HG02970 (cell line): ENCODE results near the gene APBB2.
"Not testable (repeated sequence)": the region's sequence is repeated elsewhere in the genome, so short reads cannot be mapped to it uniquely, and the experiment has no call there.

Experiments used
- ATAC-seq: cut with Tn5 transposase; IDR thresholded peaks from one replicate; pipeline ENCODE4 v1.9.1; 2021; ENCODE audit warnings: mild to moderate bottlenecking, moderate library complexity, moderate number of reproducible peaks; ENCODE audit not compliant: unreplicated experiment, low FRiP score

Gene APBB2

DNA sequence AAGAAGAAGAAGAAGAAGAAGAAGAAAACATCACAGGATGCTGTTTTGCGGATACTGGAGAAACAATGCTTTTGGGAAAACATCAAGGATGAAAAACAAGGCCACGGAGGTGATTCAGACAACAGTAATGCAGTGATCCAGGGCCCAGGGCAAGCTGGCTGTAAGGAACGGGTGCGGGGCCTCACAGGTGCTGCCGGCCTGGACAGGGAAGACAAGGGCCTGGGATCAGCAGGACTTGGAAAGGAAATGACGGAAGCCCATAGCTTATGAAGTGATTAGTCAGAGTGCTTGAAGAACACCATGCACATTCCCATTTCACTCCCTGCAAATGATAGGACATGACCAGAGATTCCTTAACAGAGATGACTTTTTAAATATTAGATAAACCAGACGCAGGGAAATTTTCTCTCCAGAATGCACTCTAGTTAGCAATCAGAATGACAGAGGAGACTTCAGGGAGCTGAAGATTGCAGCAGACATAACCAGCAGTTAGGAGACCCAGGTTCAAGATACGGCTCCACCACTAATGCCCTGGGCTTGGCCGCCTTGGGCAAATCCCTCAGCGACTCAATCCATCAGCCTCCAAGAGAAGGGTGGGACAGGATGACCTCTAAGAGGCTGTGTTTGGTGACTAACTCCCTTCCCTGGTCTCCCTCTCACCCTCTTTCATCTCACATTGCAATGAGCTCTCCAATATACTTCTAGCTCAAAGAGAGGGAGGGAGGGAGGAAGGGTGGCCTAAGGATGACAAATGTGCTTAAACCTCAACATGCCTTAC, 54.1 kb downstream of the APBB2 start:
- no peak for ATAC-seq

DNA sequence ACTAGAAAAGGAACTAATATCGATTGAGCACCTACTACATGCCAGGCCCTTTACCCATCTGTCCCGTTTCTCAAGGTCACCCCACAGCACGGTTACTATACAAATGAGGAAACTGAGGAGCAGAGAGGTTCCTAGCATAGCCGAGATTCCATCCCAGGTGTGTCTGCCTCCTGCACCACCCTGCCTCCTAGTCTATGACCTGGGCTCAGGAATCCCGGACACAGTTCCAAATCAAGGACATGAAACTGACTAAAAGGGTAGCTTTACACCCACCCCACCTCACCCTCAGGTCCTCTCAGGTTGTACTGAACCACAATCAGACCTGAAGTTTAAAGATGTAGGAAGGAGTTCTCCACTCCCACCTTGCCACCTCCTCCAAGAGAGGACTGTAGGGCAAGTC, 55.6 kb downstream of the APBB2 start:
- ATAC-seq = no peak

DNA sequence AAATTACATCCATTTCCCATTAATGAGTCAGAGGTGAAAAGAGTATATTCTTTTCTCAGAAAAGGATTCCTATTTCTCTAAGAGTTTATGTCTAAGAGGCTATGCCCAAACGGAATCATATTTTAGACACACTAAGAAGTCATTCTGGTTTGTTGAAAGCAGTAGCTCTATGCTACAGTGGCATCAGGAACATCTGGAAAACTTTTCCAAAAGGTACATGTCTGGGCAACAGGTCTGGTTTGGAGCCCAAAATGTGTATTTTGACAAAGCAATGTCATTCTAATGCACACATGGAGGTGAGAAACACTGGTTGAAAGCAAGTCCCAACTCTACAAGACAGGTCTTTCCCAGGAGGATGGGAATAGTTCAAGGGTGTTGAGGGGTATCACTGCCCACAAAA, 56.1 kb downstream of the APBB2 start:
- no peak for ATAC-seq

DNA sequence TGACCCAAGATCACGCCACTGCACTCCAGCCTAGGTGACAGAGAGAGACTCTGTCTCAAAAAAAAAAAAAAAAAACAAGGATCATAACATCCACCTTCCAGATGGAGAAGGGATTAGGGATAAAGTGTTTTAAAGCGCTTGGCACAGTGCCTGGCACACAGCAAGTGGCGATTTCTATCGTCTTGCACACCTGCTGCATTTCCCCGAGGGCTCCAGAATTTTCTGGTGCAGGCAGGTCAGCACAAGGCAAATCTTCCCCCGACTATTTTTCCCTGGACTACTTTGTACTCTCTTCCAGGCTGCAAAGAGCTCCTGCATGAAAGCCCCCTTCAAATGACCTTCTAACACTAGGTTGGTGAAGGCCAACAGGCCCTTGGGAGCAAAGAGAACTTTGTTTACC, 57.3 kb downstream of the APBB2 start:
- ATAC-seq = no peak

DNA sequence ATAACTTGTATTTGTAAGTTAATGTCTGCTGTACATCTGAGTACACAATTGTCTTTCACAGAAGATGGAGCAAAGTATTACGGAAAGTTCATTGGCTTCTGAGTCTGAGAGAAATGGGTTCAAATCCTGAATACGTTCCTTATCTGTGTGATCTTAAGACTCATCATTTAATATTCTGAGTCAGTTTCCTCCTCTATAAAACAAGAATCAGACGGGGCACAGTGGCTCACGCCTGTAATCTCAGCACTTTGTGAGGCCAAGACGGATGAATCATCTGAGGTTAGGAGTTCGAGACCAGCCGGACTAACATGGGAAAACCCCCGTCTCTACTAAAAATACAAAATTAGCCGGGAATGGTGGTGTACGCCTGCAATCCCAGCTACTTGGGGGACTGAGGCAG, 57.8 kb downstream of the APBB2 start:
- ATAC-seq = no peak

DNA sequence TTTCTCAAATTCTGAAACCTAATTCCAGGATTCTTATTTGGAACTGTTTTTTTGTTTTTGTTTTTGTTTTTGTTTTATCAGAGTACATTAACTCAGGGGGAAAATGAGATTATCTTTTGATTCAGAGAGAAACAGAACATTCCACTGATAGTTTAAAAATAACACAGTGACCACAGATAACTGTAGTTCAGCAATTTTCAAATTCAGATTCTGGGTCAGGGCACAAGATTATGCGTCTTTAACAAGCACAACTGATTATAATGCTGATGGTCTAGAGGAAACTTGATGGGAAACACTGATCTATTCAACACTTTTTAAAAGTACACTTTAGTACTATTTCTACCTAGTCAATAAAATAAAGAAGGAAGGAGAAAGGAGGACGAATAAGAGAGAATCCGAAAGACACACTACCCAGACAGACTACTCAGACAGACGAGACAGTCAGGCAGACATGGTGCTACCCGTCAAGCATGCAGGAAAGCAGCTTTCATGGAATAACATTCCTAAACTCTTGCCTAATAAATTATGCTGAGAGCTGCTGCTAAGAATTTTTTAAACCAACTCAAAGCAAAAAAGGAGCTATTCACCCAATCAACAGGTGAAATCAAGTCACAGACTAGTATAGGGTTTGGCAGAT, 59.0 kb downstream of the APBB2 start:
- no peak for ATAC-seq

DNA sequence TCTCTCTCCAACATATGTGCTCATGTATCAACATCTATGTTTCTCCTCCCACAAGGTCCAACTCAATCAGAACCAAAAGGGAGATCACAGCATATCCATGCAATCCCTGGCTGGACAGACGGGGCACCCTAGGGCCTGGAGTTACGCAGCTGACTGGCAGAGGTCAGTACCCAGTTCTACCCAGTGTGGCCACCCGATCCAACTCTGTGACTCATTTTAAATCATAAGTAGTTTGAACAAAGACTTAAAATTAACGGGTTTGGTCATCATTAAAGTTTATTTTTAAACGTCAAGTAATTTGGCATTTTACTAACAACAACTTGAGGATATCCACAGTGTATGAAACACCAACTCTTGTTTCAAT, 59.5 kb downstream of the APBB2 start:
- no peak for ATAC-seq

DNA sequence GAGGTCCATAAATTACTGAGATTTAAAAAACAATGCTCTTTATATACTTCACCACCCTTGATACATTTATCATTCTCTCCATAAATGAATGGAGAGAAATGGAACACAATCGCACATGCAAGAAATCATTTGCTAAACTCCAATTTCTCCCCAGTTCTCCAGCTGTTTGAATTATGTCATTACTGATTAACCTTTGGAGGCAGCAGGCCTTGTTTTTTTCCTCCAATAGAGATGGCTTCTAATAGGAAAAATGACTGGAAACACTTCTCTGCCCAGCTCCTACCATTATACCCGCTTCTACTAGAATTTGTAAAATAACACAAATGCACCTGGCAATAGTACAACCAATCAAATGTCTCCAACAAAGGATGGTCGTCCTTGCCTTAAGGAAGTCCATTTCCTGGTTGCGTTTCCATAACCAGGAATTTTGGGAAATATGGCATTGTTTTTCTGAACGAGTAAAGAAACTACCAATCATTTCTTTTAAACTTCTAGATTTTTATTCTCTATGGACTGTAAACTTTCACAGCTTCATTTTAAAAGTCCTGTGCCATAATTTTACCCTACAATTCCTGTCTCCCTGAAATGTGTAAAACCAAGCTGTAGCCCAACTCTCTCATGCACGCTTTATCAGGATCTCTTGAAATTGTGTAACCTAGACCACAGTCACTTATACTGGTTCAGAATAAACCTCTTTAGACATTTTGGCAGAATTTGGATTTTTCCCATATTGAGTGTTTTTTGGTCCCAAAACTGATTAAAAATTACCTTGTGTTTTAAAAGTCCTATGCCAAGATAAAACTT, 60.1 kb downstream of the APBB2 start:
- no peak for ATAC-seq

DNA sequence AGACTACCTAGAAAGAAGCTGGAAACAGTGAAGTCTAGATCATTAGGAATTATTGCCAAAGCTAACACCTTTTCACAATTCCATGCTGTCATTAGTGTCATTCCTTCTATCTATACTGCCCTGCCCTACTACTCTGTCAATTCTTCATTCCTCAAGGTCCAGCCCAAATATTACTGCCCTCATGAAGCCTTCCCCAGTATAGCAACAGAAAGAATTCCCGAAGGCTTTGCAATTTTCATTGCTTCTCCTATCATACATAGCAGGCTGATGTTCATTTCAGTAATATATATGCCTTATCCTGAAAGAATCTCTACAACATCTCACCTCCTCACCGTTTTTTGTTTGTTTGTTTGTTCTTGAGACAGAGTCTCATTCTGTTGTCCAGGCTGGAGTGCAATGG, 63.9 kb downstream of the APBB2 start:
- ATAC-seq = no peak

DNA sequence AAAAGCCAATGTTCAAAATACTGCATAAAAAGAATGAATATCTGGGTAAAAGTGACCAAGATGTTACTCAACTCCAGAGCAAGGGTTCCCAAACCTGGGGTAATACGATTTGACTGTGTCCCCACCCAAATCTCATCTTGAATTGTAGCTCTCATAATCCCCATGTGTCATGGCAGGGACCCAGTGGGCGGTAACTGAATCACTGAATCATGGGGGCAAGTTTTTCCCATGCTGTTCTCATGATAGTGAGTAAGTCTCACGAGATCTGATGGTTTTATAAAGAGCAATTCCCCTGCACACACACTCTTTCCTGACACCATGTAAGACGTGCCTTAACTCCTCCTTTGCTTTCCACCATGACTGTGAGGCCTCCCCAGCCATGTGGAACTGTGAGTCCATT, 64.8 kb downstream of the APBB2 start:
- not testable (repeated sequence) for ATAC-seq

DNA sequence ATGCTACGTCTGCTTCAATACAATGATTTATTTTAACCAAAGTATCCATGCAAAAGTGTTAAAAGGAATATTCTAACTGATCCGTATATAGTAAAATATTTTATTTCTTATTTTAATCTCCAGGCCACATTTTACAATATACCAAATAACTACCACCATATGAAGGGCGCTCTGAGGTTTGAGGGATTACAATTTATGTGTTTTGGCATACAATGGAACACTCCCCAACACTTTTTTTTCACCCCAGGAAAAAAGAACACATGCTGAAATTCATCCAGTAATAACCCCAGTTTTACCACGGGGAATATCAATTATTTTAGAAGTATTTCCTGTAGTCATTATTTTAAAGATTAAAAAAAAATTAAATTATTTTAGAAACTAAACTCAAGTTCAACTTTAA, 65.4 kb downstream of the APBB2 start:
- no peak for ATAC-seq

DNA sequence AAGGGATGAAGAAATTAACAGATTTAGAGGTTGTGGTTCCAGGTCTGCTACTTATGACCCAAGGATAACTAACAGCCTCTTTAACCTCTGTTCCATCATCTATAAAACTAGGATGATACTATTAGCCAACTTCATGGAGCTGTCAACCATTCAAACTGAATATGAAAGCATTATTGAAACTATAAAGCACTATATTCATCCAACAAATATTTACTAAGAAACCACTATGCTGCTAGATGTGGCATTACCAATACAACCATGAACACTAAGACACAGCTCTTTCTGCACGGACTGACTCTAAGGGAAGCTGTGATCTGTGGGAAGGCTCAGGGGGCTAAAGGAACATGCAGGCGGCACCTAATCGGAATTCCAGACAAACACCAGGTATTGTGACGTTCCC, 66.0 kb downstream of the APBB2 start:
- ATAC-seq = no peak

DNA sequence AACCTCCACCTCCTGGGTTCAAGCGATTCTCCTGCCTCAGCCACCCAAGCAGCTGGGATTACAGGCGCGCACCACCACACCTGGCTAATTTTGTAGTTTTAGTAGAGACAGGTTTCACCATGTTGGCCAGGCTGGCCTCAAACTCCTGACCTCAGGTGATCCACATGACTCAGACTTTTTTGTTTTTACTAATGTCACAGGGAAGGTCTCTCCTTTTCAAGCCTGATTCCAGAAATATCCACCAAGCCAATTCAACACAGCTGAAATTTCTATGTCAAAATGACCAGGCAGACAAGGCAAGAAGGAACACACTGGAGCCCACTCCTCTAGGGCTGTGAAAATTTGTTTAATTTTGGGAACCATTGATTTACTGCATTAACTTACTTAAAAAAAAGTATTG, 66.8 kb downstream of the APBB2 start:
- not testable (repeated sequence) for ATAC-seq

DNA sequence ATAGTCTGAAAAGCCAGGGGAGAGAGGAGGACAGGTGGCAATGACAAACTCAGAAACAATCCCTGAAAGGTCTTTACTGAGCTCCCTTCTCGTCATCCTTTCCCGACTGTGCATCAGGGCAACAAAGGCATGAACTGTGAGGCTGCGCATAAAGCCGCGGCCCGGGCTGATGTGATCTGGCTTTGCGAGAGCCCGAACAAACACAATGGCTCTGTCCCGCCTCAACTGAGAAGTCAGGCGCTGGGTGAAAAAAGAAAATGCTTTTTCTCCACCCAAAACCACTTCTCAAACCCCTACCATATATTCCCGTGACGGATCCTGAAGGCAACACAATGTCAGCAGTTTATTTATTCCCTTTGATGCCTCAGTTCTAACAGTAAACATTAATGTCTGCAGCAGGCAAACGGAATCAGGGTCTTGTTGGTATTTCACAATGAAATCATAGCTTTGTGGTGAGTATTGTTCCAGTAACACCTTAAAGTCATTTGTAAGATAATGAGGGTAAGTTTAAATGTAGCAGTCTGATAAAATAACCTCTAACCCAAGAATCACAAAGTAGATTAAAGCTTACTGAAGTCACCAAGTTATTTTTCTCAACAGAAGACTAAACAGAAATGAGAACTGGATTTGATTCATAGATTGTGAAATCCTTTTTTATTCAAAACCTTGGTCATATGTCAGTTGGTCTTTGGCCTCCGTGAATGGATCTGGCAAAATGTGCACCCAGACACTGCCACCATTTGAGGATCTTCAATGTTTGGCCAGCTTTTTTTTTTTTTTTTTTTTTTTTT, 67.4 kb downstream of the APBB2 start:
- ATAC-seq = no peak

DNA sequence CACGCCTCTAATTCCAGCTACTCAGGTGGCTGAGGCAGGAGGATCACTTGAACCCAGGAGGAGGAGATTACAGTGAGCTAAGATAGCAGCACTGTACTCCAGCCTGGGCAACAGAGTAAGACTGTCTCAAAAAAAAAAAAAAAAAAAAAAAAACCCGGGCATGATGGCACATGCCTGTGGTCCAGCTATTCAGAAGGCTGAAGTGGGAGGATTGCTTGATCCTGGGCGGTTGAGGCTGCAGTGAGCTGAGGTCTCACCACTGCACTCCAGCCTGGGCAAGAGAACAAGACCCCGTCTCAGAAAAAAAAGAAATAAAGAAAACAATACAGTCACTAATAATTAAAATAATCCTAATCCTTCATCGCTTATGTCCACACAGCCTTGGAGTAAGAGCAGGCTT, 68.1 kb downstream of the APBB2 start:
- no peak for ATAC-seq

DNA sequence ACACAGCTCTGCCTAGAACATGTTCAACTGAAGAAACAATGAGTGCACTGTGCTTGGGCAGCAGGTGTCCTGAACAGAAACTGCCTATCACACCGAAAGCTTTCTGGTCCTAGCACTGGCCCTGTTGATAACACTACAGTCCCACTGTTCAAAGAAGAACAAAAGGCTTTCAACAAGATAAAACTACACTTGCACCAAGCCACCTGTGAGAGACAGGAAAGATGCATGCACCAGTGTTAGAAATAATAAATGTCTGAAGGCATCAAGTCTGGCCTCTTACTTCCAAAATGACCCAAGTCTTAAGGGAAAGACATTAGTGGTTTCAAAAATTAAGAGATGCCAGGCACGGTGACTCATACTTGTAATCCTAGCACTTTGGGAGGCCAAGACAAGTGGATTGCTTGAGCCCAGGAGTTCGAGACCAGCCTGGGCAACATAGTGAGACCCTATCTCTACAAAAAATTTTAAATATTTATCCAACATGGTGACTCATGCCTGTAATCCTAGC, 68.7 kb downstream of the APBB2 start:
- no peak for ATAC-seq

DNA sequence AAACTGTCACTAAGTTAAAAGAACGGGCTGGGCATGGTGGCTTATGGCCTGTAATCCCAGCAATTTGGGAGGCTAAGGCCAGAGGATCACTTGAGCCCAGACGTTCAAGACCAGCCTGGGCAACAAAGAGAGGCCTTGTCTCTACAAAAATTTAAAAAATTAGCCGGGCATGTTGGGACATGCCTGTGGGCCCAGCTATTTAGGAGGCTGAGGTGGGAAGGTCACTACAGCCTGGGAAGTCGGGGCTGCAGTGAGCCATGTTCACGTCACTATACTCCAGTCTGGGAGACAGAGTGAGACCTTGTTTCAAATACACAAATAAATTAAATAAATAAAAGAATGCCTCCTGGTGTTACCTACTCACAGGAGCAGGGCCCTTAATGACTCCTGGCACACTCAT, 69.5 kb downstream of the APBB2 start:
- ATAC-seq = no peak

DNA sequence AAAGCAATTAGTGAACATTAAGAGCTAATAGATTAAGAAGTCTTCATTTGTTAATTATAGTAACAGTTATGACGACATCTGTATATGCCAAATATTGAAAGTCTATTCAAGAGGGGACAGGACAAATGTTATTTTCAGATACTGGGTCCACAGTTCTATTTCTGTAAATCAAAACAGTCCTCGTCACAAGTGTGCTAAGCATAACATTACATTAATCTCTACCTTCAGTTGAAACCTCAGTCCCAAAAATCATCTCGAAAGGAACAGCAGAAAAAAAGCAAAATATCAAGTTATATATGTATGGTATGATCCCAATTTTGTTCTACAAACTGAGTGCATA, 70.3 kb downstream of the APBB2 start:
- ATAC-seq = no peak

DNA sequence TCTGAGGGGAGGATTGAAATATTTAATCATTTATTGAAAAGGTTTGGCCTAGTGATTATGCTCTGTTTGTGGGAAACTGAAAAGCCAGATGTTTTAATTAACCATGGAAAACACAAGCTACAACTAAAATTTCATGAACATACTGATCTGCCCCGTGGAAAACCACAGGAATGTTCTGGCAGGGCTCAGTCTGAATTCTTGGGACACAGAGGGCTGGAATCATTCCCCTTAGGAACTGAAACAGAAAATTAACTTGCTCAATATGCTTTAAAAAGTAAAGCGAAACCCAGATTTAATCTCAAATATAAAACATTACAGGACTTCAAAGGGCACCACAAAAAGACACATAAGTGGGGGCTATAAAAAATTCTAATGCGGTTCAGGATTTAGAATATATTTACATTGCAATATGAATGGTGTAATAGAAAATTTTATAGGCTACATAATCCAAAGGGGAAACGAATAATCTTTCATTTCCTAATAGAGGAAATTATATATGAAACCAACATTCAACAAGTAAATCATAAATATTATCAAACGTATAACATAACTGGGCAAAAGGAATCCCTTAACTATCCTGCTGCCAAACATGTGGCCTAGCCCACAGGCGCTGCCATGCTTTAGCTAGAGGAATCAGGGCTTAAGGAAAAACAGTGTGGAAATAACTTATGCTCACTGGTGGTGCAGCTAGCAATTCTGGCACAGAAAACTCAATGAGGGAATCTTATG, 70.9 kb downstream of the APBB2 start:
- ATAC-seq = no peak
